ENCODE results near the gene PTPRN2.
"Not testable (repeated sequence)": the region's sequence is repeated elsewhere in the genome, so short reads cannot be mapped to it uniquely, and the experiment has no call there.

Gene PTPRN2

GRCh38 chr7:158467562-158467961, 120.1 kb downstream of the PTPRN2 start:
- DNase-seq (ENCODE audit: low read depth): no peak

DNA sequence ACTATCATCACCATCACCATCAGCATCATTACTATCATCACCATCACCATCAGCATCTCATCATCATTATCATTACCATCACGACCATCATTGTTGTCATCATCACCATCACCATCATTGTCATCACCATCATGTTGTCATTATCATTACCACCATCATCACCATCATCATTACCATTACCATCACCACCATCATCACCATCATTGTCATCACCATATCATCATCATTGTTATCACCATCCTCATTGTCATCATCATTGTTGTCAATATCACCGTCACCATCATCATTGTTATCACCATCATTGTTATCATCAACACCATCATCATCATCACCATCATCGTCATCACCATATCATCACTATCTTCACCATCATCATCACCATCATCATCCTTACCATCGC, 124.3 kb downstream of the PTPRN2 start:
- DNase-seq (ENCODE audit: low read depth): no peak

- no peak for DNase-seq (ENCODE audit: low read depth)
Observed at GRCh38 chr7:158461824-158462223, 125.8 kb downstream of the PTPRN2 start.

DNA sequence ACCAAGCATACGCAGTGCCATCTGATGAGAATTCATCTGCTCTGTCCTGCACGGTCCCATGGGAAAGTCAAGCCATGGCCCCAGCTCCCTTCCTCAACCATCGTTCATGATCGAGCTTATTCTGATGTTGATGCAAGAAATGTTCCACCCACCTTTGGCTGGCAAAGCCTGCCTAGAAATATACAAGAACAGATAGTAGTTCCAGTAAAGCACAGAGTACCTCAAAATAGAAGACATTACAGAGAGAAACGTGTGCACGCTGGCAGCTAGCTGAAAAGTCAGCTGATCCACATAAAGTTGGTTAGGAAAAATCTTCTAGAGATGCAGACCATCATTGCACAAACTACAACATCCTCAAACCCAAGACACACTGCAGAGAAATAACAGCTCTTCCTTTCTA, 127.0 kb downstream of the PTPRN2 start:
- DNase-seq (ENCODE audit: low read depth): no peak

GRCh38 chr7:158458716-158459282, 128.8 kb downstream of the PTPRN2 start:
- DNase-seq (ENCODE audit: low read depth): no peak

GRCh38 chr7:158458096-158458495, 129.5 kb downstream of the PTPRN2 start:
- no peak for DNase-seq (ENCODE audit: low read depth)

GRCh38 chr7:158457586-158457985, 130.0 kb downstream of the PTPRN2 start:
- DNase-seq (ENCODE audit: low read depth): not testable (repeated sequence)

GRCh38 chr7:158454631-158455030, 133.0 kb downstream of the PTPRN2 start:
- DNase-seq (ENCODE audit: low read depth): no peak

DNA sequence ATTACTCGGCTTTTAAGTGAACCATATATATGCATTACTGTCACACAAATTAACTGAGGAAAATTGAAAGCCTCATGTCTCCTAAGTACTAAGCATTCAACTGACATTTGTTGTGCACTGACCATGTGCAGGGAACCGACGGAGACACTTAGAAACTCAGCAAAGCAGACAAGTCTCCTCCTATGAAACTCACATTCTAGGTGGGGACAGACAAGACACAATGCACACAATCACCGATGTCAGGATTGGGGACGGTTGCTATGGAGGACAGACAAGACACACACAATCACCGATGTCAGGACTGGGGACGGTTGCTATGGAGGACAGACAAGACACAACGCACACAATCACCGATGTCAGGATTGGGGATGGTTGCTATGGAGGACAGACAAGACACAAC, 134.0 kb downstream of the PTPRN2 start:
- DNase-seq (ENCODE audit: low read depth): no peak

DNA sequence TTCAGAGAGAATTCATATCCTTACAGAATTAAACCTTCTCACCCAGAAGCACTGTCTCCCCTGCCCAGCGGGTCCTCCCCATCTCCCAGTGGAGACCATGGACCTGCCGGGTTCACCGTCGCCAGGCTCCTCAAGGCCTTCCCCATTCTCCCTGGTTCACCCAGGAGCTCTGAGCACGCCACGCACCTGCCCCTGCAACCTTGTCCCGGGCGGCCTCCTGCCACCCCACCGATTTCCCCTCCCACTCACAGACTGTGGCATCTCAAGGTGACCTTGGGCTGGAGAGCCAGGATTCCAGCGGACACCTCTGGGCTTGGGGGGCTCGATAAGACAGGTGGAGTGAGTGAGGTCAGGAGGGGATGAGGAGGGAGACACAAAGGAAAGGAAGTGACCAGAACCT, 135.3 kb downstream of the PTPRN2 start:
- no peak for DNase-seq (ENCODE audit: low read depth)

DNA sequence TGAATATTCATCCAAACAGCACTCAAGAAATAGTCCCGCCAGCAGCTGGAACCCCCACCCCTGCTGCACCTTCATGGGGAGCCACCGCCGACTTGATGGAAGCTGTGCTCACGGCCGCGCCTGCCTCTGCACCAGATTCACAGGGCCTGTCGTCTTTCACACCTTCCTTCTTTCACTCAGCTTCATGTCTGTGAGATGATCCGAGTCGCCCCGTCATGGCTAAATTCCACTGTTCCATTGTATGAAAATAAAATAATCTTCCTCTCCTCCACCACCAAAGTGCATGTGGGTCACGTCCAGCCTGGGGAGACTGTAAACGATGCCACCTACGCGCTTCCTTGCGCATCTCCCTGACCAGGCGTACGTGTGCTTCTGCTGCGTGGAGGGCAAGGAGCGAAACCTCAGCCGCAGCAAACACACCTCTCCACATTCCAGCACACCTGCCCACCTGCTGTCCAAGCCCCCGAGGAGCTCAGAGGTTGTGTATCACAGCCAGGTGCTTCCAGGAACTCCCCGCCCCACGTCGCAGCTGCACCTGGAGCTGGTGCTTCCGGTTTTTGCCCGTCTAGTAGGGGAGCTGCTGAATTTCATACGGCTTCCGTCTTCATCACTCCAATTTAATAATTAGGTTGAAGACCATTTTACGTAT, 137.0 kb downstream of the PTPRN2 start:
- DNase-seq (ENCODE audit: low read depth): no peak

- DNase-seq (ENCODE audit: low read depth): no peak
Observed at GRCh38 chr7:158449942-158450341, 137.7 kb downstream of the PTPRN2 start.

- no peak for DNase-seq (ENCODE audit: low read depth)
Observed at GRCh38 chr7:158449266-158449665, 138.4 kb downstream of the PTPRN2 start.

DNA sequence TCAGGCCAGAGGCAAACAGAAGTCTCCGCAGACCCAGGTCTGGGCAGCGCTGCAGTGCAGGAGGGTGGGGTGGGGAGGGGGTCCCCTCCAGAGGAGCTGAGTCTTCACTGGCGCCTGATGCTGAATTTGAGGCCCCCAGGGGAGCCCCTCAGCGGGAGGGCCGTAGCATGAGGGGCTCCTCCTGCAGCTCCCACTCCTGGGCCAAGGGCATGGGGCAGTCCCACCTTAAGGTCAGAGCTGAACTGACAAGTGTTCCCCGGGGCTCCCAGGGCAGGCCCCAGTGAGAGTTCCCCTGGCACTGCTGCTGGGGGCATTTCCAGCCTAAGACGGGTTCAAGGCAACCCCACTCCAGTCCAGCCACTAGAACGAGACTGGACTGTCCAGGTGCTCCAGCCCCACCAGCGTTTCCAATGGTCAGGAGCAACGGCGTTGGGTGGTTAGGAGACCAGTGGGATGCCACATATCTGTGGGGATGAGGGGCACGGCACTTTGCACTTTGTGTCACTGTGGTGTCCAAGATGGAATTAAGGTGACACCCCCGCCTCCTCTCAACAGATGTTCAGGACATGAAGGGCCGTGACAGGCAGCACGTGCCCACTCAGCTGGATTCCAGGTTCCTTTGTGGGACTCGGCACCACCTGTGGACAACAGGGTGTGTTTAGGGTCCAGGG, 139.1 kb downstream of the PTPRN2 start:
- DNase-seq (ENCODE audit: low read depth): no peak

DNA sequence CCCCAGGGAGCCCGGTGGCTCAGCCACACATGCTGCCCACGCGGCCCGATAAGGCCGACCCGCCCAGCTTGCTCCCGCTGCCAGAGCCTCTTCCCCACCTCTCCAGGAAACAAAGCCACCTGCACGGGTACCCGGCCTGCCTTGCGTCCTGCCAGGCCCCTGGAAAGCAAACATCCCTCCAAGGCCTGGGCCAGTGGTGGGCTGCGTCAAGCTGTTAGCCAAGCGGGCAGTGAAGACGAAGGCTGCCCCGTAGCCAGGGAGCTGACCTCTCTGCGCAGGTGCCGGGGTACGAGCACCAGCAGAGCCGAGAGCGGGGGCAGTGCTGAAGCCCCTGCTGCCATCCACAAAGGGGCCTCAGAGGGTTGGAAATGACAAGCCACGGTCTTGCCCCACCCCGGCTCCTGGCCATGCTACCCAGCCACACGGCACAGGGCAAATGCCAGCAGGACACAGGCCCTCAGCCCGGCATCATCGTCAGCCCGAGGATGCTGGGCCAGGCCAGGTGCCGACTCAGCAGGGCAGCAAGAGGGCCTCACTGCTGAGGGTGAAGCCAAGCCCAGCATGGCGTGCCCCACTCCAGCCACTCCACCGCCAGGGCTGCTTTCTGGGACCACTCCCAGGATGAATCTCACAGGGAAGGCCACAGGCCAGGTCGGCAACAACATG, 140.0 kb downstream of the PTPRN2 start:
- DNase-seq (ENCODE audit: low read depth): no peak

DNA sequence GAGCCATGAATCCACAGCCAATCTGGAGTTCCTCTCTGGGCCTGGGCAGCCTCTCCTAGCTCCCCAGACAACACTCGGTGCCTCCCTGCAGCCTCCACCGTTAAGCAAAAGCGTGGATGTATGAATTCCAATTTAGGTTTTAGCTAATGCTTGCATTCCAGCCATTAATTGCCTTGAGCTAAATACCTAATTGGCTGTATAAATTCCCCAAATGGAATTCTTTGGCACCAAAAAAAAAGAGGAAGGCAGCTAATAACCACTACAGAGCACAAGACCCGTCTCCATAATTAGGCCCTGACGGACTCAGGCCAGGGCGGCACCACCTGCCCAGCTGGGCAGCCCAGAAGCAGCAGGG, 140.5 kb downstream of the PTPRN2 start:
- DNase-seq (ENCODE audit: low read depth): no peak

GRCh38 chr7:158446706-158447105, 140.9 kb downstream of the PTPRN2 start:
- no peak for DNase-seq (ENCODE audit: low read depth)

DNA sequence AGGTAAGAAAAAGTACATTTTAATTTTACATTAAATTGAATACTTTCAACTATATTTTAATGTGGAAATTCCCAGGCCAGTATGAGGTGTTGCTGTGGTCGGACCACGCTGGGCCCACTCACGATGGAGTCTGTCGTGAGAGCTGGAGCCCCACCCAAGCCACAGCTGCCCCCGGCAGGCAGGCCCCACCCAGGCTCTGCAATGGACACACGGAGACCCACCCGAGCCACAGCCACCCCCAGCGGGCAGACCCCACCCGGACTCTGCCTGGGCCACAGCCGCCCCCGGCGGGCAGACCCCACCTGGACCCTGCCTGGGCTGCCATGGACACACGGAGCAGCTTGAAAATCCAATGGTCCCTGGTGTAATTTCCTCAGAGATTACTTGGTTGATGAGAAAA, 141.3 kb downstream of the PTPRN2 start:
- DNase-seq (ENCODE audit: low read depth): no peak

GRCh38 chr7:158445421-158446175, 142.0 kb downstream of the PTPRN2 start:
- DNase-seq (ENCODE audit: low read depth): no peak

DNA sequence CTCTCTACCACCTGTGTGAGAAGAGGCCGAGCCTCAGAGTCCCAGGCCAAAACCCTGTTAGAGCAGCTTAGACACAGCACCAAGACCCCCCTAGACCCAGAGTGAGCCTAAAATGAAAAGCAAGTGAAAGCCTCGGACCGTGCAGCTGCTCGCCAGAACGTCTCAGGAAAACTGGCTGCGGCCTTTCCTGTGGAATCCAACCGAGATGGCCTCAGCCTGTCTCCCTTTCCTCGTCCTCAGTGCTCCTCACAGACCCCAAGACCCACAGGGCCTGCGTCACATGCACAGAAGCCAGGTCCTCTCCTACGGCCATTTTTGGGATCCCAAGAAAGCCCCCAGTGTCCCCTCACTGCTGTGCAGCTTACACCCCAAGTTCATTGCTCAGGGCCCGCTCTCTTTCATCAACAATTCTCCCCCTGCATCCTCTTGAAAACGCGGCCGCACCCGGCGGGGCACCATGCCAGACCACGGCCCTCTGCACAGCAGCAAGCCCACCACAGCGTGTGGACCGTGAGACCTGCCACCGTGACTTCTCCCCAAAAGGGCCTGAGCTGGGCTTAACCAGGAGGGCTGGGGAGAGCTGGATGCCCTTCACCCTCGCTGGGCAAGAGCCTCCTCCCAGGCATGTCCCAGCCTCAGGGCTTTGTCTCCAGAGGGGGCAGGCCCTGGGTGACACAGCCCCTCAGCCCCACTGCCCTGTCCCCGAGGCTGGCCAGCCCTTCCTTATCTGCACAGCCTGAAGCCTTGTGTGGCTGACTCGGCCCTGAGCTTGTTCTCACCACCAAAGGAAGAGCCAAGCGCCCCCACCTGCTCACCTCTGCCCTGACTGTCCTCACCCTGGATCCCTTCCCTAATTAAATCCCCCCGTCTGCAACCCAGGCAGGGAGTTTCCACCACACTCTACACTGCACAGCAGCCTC, 142.9 kb downstream of the PTPRN2 start:
- no peak for DNase-seq (ENCODE audit: low read depth)
